GM23338 (cell line): Measurements from ENCODE around the gene FLT3. TPM values are rescaled to one million over a fixed set of nuclear protein-coding genes. Genes with fewer than 3 reads are reported as not detected.

ENCODE experiments used
- ATAC-seq: fragments of 200-7000 bp; cut with Tn5 transposase; 3 replicates; pipeline ENCODE4 v1.9.1; 2020
- DNase-seq: peaks from one replicate; pipeline ENCODE4 v3.0.0-alpha.2; 2015; ENCODE audit warnings: low spot score
- H2AFZ ChIP-seq: fragments of 200-600 bp; sonication (generic); 2 replicates; pipeline ENCODE4 v1.8.0; 2016; ENCODE audit warnings: antibody characterized with exemption, mild to moderate bottlenecking, moderate library complexity
- H3F3A ChIP-seq: fragments of 200-600 bp; sonication (generic); replicated peaks from 2 replicates; pipeline ENCODE4 v1.8.0; 2017; ENCODE audit warnings: antibody characterized with exemption, mixed run types, low read depth
- H3K27ac ChIP-seq: fragments of 200-600 bp; sonication (generic); 2 replicates; pipeline ENCODE4 v1.6.1; 2016; ENCODE audit warnings: low read depth
- H3K27me3 ChIP-seq: fragments of 200-600 bp; sonication (generic); 2 replicates; pipeline ENCODE4 v1.8.0; 2016; ENCODE audit warnings: mild to moderate bottlenecking, mixed run types, moderate library complexity; ENCODE audit not compliant: insufficient read depth
- H3K36me3 ChIP-seq: fragments of 200-600 bp; sonication (generic); 2 replicates; pipeline ENCODE4 v1.8.0; 2016; ENCODE audit warnings: mild to moderate bottlenecking; ENCODE audit not compliant: insufficient read depth
- H3K4me1 ChIP-seq: fragments of 200-600 bp; sonication (generic); 2 replicates; pipeline ENCODE4 v1.8.0; 2016; ENCODE audit warnings: mild to moderate bottlenecking, moderate library complexity; ENCODE audit not compliant: insufficient read depth
- H3K4me2 ChIP-seq: fragments of 200-600 bp; sonication (generic); 2 replicates; pipeline ENCODE4 v1.7.1; 2017; ENCODE audit warnings: mixed run types
- H3K4me3 ChIP-seq: fragments of 200-600 bp; sonication (generic); 2 replicates; pipeline ENCODE4 v1.6.1; 2016; ENCODE audit warnings: mixed run types
- H3K79me2 ChIP-seq: fragments of 200-600 bp; sonication (generic); replicated peaks from 2 replicates; pipeline ENCODE4 v1.8.0; 2017; ENCODE audit warnings: mild to moderate bottlenecking; ENCODE audit not compliant: insufficient read depth
- H3K9me2 ChIP-seq: fragments of 200-600 bp; sonication (generic); 2 replicates; pipeline ENCODE4 v1.8.0; 2017; ENCODE audit not compliant: insufficient read depth
- H4K20me1 ChIP-seq: fragments of 200-600 bp; sonication (generic); replicated peaks from 2 replicates; pipeline ENCODE4 v1.8.0; 2017; ENCODE audit warnings: mild to moderate bottlenecking; ENCODE audit not compliant: insufficient read depth
- H3K27ac Mint-ChIP-seq: 2 replicates; pipeline ENCODE4 v1.8.0; 2020; ENCODE audit warnings: inconsistent platforms, mild to moderate bottlenecking, moderate library complexity, mixed read lengths
- H3K27me3 Mint-ChIP-seq: 3 replicates; pipeline ENCODE4 v1.8.0; 2022; ENCODE audit warnings: low read depth, mild to moderate bottlenecking, moderate library complexity, mixed read lengths, inconsistent platforms; ENCODE audit not compliant: insufficient read depth, poor library complexity
- H3K36me3 Mint-ChIP-seq: 3 replicates; pipeline ENCODE4 v1.8.0; 2021; ENCODE audit warnings: low read depth, mild to moderate bottlenecking, inconsistent platforms, moderate library complexity, mixed read lengths
- H3K4me1 Mint-ChIP-seq: 3 replicates; pipeline ENCODE4 v1.8.0; 2020; ENCODE audit warnings: mild to moderate bottlenecking, inconsistent platforms, mixed read lengths
- H3K4me3 Mint-ChIP-seq: 3 replicates; pipeline ENCODE4 v1.8.0; 2021; ENCODE audit warnings: moderate library complexity, mild to moderate bottlenecking, inconsistent platforms, mixed read lengths
- H3K9me3 Mint-ChIP-seq: 3 replicates; pipeline ENCODE4 v1.8.0; 2020; ENCODE audit warnings: moderate library complexity, mild to moderate bottlenecking, inconsistent platforms, mixed read lengths
- CREB1 ChIP-seq: fragments of 250-450 bp; sonication (Bioruptor Pico); IDR thresholded peaks from 2 replicates; pipeline ENCODE4 v1.5.0; 2020; ENCODE audit warnings: low read depth, mild to moderate bottlenecking, moderate library complexity
- EZH2phosphoT487 ChIP-seq: fragments of 200-600 bp; sonication (generic); IDR thresholded peaks from one replicate; pipeline ENCODE4 v1.8.1; 2018; ENCODE audit warnings: antibody characterized with exemption; ENCODE audit not compliant: unreplicated experiment
- JUNB ChIP-seq: IDR thresholded peaks from one replicate; pipeline ENCODE4 v1.6.1; 2016; ENCODE audit warnings: antibody characterized with exemption; ENCODE audit not compliant: unreplicated experiment
- STAT1 ChIP-seq: IDR thresholded peaks from one replicate; pipeline ENCODE4 v1.6.1; 2016; ENCODE audit warnings: antibody characterized with exemption; ENCODE audit not compliant: unreplicated experiment
- ZNF462 ChIP-seq: fragments of 250-450 bp; sonication (Bioruptor Pico); IDR thresholded peaks from 2 replicates; pipeline ENCODE4 v1.5.0; 2020; ENCODE audit warnings: mild to moderate bottlenecking, moderate library complexity
- polyA plus RNA-seq: library from polyadenylated mRNA; unstranded; fragments of >200 nt; fragmentation: Nextera tagmentation; extraction: Ambion mirVana; gene quantifications from 2 replicates; pipeline ENCODE4 v1.2.1, GENCODE V29; 2016
- total RNA-seq: library from RNA; depleted of rRNA; stranded (reverse); fragments of >200 nt; shearing (Covaris generic); gene quantifications from 2 replicates; pipeline ENCODE4 v1.2.3, GENCODE V29; 2014
- TF ChIP-seq, protein P1 (sequence below), 2 experiments: fragments of 200-600 bp in 1 of 2; sonication (generic) in 1 of 2; conservative IDR thresholded peaks; 2 replicates each; pipeline versions ENCODE4 v1.5.1 to v1.6.1; 2016 to 2017; ENCODE audit warnings: antibody characterized with exemption in 2 of 2, low read depth in 2 of 2, mild to moderate bottlenecking in 2 of 2, moderate library complexity in 1 of 2

Gene FLT3
- total and polyA plus RNA-seq, 2 experiments from 2014 or later: 0.17 to 0.44 TPM

GRCh38 chr13:28058866-28059613 lies 41.3 kb downstream of the FLT3 start:
- peak; percentile 79 for ATAC-seq
- no peaks in the 10 kb centered on the region for H3K36me3 Mint-ChIP-seq

DNA sequence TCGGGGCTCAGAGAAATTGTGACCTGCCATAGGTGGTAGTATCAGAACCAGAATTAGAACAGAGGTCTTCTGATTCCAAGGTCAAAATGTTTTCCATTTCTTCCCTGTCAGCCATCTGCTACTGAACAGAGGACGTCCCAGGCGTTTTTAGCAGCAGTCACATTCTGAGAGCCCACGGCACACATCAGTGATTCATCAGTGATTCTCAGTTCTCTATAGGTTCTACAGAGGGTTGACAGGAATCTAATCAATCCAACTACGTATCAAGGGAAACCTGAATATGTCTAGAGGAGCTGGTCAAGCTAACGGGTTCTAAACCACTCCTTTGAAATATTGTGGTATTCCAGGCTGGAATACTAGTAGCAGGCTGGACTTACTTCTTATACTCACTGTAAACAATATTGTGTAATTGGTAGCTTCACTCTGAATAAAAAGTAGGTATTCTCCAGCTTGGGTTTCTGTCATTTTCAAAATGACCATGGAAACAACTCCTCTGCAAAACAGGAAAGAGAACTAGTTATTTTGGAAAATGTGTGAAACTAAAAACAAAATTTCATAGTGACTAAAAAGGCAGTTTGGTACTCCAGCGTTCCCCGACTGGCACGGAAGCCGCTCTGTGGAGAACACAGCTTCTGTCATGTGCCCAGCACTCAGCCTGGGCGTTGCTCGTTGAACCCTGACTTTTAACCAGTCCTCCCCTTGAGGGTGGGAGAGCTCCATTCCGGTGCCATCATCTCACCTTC lies 43.2 kb downstream of the FLT3 start:
- Histone ChIP-seq H2AFZ (no peak overlapping the region), H4K20me1 (no peaks in the 10 kb centered on the region), H3K36me3 (no peaks in the 10 kb centered on the region), H3K4me2 (no peak overlapping the region), H3K79me2 (no peaks in the 10 kb centered on the region), H3K27me3 (no peaks in the 10 kb centered on the region), H3K4me3 (no peak overlapping the region), H3K9me2 (no peaks in the 10 kb centered on the region), H3K4me1 (peaks cover 9% of the 10 kb centered on the region), H3F3A (no peaks in the 10 kb centered on the region), H3K27ac (no peak overlapping the region)
- ATAC-seq (no peak), DNase-seq (no peak)
- no peaks in the 10 kb centered on the region for H3K9me3 Mint-ChIP-seq
- H3K4me3 Mint-ChIP-seq: no peak overlapping the region
- H3K4me1 Mint-ChIP-seq: peaks cover 29% of the 10 kb centered on the region
- no peak overlapping the region for H3K27ac Mint-ChIP-seq
- peaks cover 3% of the 10 kb centered on the region for H3K27me3 Mint-ChIP-seq
- H3K36me3 Mint-ChIP-seq: no peaks in the 10 kb centered on the region
- TF ChIP-seq STAT1 (no peak), ZNF462 (CRISPR knock-in tag) (no peak), CREB1 (CRISPR knock-in tag) (no peak), JUNB (no peak), EZH2phosphoT487 (no peak)

More at GRCh38 chr13:28058866-28059613, 41.3 kb downstream of the FLT3 start:
- Histone ChIP-seq H3K27ac (no peak overlapping the region), H3K4me3 (no peak overlapping the region), H3K27me3 (no peaks in the 10 kb centered on the region), H3F3A (no peaks in the 10 kb centered on the region), H3K79me2 (no peaks in the 10 kb centered on the region), H3K4me1 (peaks cover 9% of the 10 kb centered on the region), H3K36me3 (no peaks in the 10 kb centered on the region), H3K4me2 (no peak overlapping the region), H4K20me1 (no peaks in the 10 kb centered on the region), H2AFZ (no peak overlapping the region), H3K9me2 (no peaks in the 10 kb centered on the region)
- H3K4me1 Mint-ChIP-seq: peaks cover 29% of the 10 kb centered on the region
- no peak overlapping the region for H3K27ac Mint-ChIP-seq
- H3K9me3 Mint-ChIP-seq: no peaks in the 10 kb centered on the region
- TF ChIP-seq, protein P1, sequence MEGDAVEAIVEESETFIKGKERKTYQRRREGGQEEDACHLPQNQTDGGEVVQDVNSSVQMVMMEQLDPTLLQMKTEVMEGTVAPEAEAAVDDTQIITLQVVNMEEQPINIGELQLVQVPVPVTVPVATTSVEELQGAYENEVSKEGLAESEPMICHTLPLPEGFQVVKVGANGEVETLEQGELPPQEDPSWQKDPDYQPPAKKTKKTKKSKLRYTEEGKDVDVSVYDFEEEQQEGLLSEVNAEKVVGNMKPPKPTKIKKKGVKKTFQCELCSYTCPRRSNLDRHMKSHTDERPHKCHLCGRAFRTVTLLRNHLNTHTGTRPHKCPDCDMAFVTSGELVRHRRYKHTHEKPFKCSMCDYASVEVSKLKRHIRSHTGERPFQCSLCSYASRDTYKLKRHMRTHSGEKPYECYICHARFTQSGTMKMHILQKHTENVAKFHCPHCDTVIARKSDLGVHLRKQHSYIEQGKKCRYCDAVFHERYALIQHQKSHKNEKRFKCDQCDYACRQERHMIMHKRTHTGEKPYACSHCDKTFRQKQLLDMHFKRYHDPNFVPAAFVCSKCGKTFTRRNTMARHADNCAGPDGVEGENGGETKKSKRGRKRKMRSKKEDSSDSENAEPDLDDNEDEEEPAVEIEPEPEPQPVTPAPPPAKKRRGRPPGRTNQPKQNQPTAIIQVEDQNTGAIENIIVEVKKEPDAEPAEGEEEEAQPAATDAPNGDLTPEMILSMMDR (conservative IDR thresholded peaks at IDR 0.05; ENCODE audit: low read depth in 2 of 2): peak; percentile 74 to 83
- no peak for TF ChIP-seq CREB1 (CRISPR knock-in tag)
- peak; percentile 83 for DNase-seq
- no peak overlapping the region for H3K4me3 Mint-ChIP-seq
- H3K27me3 Mint-ChIP-seq: peaks cover 3% of the 10 kb centered on the region
